ENCODE measurements around the gene TOPAZ1. TPM values are rescaled to one million over a fixed set of nuclear protein-coding genes. Genes with fewer than 3 reads are reported as not detected.

The TOPAZ1 gene
- total RNA-seq, 1 donor from 2014 or later: not detected

DNA sequence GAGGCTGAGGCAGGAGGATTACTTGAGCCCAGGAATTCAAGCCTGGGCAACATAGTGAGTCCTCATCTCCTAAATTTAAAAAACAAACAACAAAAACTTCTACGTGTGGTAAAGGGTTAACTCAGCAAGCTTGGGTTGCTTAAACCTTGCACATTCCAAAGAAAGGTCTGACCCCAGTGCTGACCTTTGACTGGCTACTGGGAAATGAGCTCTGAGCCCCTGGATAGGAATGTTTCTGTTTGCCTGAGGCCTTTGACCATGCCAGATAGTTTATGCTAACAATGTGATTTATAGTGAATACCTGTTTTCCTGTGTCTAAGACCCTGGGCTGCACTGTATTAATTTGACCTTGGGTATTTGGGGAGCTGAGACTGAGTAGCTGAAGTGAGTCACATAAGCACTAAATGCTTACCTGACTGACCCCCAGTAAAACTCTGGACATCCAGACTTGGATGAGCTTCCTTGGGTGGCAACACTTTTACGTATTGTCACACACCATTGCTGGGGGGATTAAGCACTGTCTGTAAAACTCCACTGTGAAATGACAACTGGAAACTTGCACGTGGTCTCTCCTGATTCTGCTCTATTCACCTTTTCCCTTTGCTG, 117.6 kb downstream of the TOPAZ1 start:
- intact Hi-C loops (cut with micrococcal nuclease): no loop called here
- DNase-seq (no peak), ATAC-seq (no peak)

DNA sequence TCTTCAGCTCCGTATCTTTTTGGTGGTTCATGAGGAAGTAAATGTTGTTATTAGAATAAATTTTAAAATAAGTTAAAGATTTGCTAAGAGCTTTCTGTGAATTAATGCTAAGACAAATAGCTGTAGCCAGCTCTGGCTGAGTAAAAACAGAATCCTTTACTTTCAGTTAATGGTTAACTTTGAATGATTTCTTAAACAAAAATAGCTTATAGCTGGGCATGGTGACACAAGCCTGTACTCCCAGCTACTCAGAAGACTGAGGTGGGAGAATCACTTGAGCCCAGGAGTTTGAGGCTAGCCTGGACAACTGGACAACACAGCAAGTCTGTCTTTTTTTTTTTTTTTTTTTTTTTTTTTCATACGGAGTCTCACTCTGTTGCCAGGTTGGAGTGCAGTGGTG, 121.9 kb downstream of the TOPAZ1 start:
- ATAC-seq (no peak), DNase-seq (no peak)
- intact Hi-C loops (cut with micrococcal nuclease): no loop called here

DNA sequence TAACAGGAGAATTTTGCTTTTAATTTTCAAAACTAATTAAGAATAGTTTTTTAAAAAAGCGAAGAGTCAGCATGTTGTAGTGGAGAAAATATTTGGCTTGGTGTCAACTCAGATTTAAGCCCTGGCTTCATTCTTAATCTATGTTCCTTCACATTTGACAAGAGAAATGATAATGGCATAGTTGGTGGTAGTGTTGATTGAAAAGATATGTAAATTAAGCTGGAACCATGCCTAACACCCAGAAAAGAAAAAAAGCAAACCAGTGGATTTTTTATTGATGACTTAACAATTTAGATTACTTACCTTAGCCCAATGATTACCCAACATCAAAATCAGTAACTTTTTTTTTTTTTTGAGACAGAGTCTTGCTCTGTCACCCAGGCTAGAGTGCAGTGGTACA, 124.3 kb downstream of the TOPAZ1 start:
- intact Hi-C loops (cut with micrococcal nuclease): no loop called here
- DNase-seq (no peak), ATAC-seq (no peak)

DNA sequence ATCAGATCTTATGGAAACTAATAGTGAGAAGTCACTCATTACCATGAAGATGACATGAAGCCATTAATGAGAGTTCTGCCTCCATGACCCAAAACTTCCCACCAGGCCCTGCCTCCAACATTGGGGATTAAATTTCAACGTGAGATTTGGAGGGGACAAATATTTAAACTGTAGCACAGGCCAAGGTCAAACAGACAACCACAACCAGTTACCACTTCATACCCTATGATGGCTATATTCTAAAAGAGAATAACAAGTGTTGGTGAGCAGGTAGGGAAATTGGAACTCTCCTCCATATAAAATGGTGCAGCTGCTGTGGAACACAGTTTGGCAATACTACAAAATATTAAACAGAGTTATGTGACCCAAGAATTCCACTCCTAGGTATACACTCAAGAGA, 133.8 kb downstream of the TOPAZ1 start:
- DNase-seq (no peak), ATAC-seq (no peak)
- intact Hi-C loops (cut with micrococcal nuclease): no loop called here

Other genes with a start within 250 kb of the TOPAZ1 start
- 34.7 TPM for gene TCAIM, start 96.9 kb downstream of the TOPAZ1 start, total RNA-seq
- 12.1 TPM for gene ZNF445, start 235.8 kb downstream of the TOPAZ1 start, total RNA-seq